Neural progenitor cell (in vitro differentiated cells): Measurements from ENCODE around the gene DHTKD1.

Source experiments
- CTCF ChIP-seq: fragments of 200-600 bp; sonication (generic); IDR thresholded peaks from 2 replicates; pipeline ENCODE4 v1.5.1; 2017; ENCODE audit warnings: antibody characterized with exemption, mild to moderate bottlenecking
- EZH2 ChIP-seq: fragments of 200-600 bp; sonication (generic); IDR thresholded peaks from 2 replicates; pipeline ENCODE4 v1.6.1; 2017; ENCODE audit warnings: antibody characterized with exemption, mild to moderate bottlenecking, moderate library complexity
- EZH2phosphoT487 ChIP-seq: fragments of 200-600 bp; sonication (generic); IDR thresholded peaks from 2 replicates; pipeline ENCODE4 v1.6.1; 2017; ENCODE audit warnings: antibody characterized with exemption

DNA sequence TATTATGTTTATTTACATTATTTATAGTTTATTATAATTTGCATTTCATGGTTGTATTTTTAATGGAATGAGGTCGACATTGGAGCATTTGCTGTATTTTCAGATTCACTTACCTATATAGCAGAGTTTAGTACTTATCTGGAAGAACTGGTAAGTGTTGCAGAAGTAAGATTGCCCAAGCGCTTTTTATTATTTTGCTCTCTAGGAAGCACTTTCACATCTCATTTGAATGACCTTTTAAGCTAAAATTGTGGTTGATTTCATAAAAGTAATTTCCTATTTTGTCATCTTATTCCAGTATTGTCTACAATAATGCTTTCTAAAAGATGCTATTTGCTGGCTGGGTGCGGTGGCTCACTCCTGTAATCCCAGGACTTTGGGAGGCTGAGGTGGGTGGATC lies 89.4 kb downstream of the DHTKD1 start:
- no peak for TF ChIP-seq CTCF
- no peak for TF ChIP-seq EZH2
- TF ChIP-seq EZH2phosphoT487, result no peak
